Lung (tissue), 12 donors: ENCODE data around the gene CYP4B1. TPM values are rescaled to one million over a fixed set of nuclear protein-coding genes. Genes with fewer than 3 reads are reported as not detected.
"Not testable (repeated sequence)": the region's sequence is repeated elsewhere in the genome, so short reads cannot be mapped to it uniquely, and the experiment has no call there.

ENCODE experiments used
- ATAC-seq: fragments of 200-7000 bp; cut with Tn5 transposase; one replicate; pipeline ENCODE4 v1.9.1; 2020; ENCODE audit warnings: moderate number of reproducible peaks; ENCODE audit not compliant: insufficient read depth, low FRiP score
- DNase-seq, 3 donors: peaks; one replicate each; pipeline ENCODE4 v3.0.0-alpha.2; 2013 to 2017
- H3K27ac ChIP-seq, 2 donors: one replicate each; pipeline ENCODE4 v1.5.1; 2013; ENCODE audit warnings: mild to moderate bottlenecking in 2 of 2, moderate library complexity in 2 of 2, control low read depth in 1 of 2, inconsistent platforms in 1 of 2, low read depth in 1 of 2, low read length in 1 of 2
- H3K27me3 ChIP-seq, 3 donors: one replicate each; pipeline ENCODE4 v1.5.1; 2013; ENCODE audit warnings: low read length in 2 of 3; ENCODE audit not compliant: control insufficient read depth in 3 of 3, insufficient read depth in 3 of 3
- H3K36me3 ChIP-seq, 4 donors: one replicate each; pipeline ENCODE4 v1.5.1; 2013; ENCODE audit warnings: low read length in 4 of 4, mild to moderate bottlenecking in 1 of 4, moderate library complexity in 1 of 4; ENCODE audit not compliant: control insufficient read depth in 4 of 4, insufficient read depth in 4 of 4
- H3K4me1 ChIP-seq, 5 donors: one replicate each; pipeline ENCODE4 v1.5.1; 2013; ENCODE audit warnings: low read length in 5 of 5, mild to moderate bottlenecking in 2 of 5, moderate library complexity in 1 of 5; ENCODE audit not compliant: control insufficient read depth in 5 of 5, insufficient read depth in 5 of 5
- H3K4me3 ChIP-seq: one replicate; pipeline ENCODE4 v1.5.1; 2013; ENCODE audit warnings: mild to moderate bottlenecking, control low read depth, moderate library complexity
- H3K9ac ChIP-seq, 2 donors: one replicate each; pipeline ENCODE4 v1.5.1; 2013; ENCODE audit warnings: low read length in 2 of 2, control low read depth in 1 of 2; ENCODE audit not compliant: insufficient read depth in 1 of 2
- H3K9me3 ChIP-seq, 4 donors: one replicate each; pipeline ENCODE4 v1.5.1; 2013; ENCODE audit warnings: low read length in 3 of 4, mild to moderate bottlenecking in 1 of 4, moderate library complexity in 1 of 4; ENCODE audit not compliant: control insufficient read depth in 4 of 4, insufficient read depth in 3 of 4
- CTCF ChIP-seq: IDR thresholded peaks from 2 replicates; pipeline ENCODE4 v1.5.1; 2012; ENCODE audit warnings: mild to moderate bottlenecking; ENCODE audit errors: control extremely low read depth, extremely low read depth
- WGBS, 2 donors: extraction: QIAGEN DNeasy Blood & Tissue Kit; methylation state at CpG; one replicate each; pipeline ENCODE4 v1.1.7; 2013; 5-methylcytosine and 5-hydroxymethylcytosine counted together
- polyA plus RNA-seq, 2 donors: library from polyadenylated mRNA; stranded (reverse); fragments of 200-250 nt; gene quantifications; one replicate each; pipeline ENCODE4 v1.2.1, GENCODE V29; 2013
- total RNA-seq, 2 donors: library from RNA; depleted of rRNA in 1 of 2; stranded (reverse); fragments of >200 nt in 1 of 2; gene quantifications; one replicate each; pipeline ENCODE4 v1.2.1, GENCODE V29; 2014 to 2021
- donor health status: control.
- donor health status: control.
- donor health status: Bipolar disorder and iron deficiency.
- donor health status: healthy.
- donor health status: DM: yes; HTN: yes; CAD: no.

The CYP4B1 gene
- total and polyA plus RNA-seq, 4 donors, result 75.7 to 180 (median 157) TPM

- not testable (repeated sequence) for H3K4me3 ChIP-seq, H3K9ac ChIP-seq, H3K9me3 ChIP-seq, H3K36me3 ChIP-seq, DNase-seq, H3K27me3 ChIP-seq, H3K4me1 ChIP-seq
- WGBS, 2 donors, result 41 to 55% methylated on average over 8 of the region's 8 CpGs
- peak overlapping the region in 1 of 2 donors; percentile 6 for H3K27ac ChIP-seq
- peak; percentile 27 for ATAC-seq
Observed at GRCh38 chr1:46857660-46858065, 58.8 kb downstream of the CYP4B1 start.

DNA sequence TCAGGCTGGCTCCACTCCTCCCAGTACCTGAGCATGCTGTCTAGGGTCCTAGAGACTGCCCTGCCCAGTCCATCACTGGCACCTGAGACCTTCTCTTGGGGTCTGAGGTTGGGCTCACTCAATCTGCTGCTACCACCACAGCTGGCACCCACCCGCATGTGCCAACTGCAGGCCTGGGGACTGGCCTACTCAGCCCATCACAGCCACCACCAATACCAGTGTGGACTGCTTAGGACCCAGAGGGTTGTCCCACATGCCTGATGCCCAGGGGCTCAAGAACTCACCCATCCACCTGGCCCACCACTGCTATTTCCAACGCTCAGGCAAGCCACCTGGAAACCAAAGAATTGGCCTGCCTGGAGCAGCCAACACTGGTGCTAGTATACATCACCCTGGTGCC lies 63.5 kb downstream of the CYP4B1 start:
- no peaks in the 10 kb centered on the region for H3K27me3 ChIP-seq
- peaks cover 0 to 10% (median 3%) of the 10 kb centered on the region in 4 donors for H3K9me3 ChIP-seq
- 94 to 97% methylated on average over 2 of the region's 2 CpGs for WGBS, 2 donors
- no peak overlapping the region for H3K27ac ChIP-seq
- no peak overlapping the region for H3K4me3 ChIP-seq
- no peaks in the 10 kb centered on the region for H3K36me3 ChIP-seq
- H3K9ac ChIP-seq, result no peak overlapping the region
- H3K4me1 ChIP-seq, result no peaks in the 10 kb centered on the region
- DNase-seq (no peak), ATAC-seq (no peak)
- TF ChIP-seq CTCF, result no peak

Other genes starting within 250 kb of the CYP4B1 start
- under 1 TPM in 1 of 2 donors, not detected in 1; 0.09 TPM for gene KNCN, start 247.4 kb upstream of the CYP4B1 start, total RNA-seq
- gene KNCN, start 247.4 kb upstream of the CYP4B1 start, polyA plus RNA-seq, result under 1 TPM in 1 of 2 donors, not detected in 1; 0.01 TPM
- 10 to 100 TPM; 51.4 to 83.5 TPM for gene MKNK1, start 194.8 kb upstream of the CYP4B1 start, total RNA-seq
- 10 to 100 TPM; 29.4 to 74.2 TPM for gene MKNK1, start 194.8 kb upstream of the CYP4B1 start, polyA plus RNA-seq
- 10 to 100 TPM; 15.1 to 28.7 TPM for gene MOB3C, start 182.2 kb upstream of the CYP4B1 start, total RNA-seq
- 10 to 100 TPM; 10.6 to 17.9 TPM for gene MOB3C, start 182.2 kb upstream of the CYP4B1 start, polyA plus RNA-seq
- gene ATPAF1, start 130.7 kb upstream of the CYP4B1 start, total RNA-seq, result 10 to 100 TPM; 35.1 to 42.3 TPM
- 10 to 100 TPM; 23.1 to 38.1 TPM for gene ATPAF1, start 130.7 kb upstream of the CYP4B1 start, polyA plus RNA-seq
- gene TEX38, start 127.2 kb upstream of the CYP4B1 start, total RNA-seq, result not detected
- not detected for gene TEX38, start 127.2 kb upstream of the CYP4B1 start, polyA plus RNA-seq
- gene EFCAB14, start 79.9 kb upstream of the CYP4B1 start, total RNA-seq, result 100 to 1,000 TPM in 1 of 2 donors, 10 to 100 TPM in 1; 97.7 to 132 TPM
- gene EFCAB14, start 79.9 kb upstream of the CYP4B1 start, polyA plus RNA-seq, result 10 to 100 TPM; 20.8 to 49.0 TPM
- not detected for gene CYP4A11, start 142.4 kb downstream of the CYP4B1 start, total RNA-seq
- under 1 TPM; 0.06 to 0.10 TPM for gene CYP4A11, start 142.4 kb downstream of the CYP4B1 start, polyA plus RNA-seq
- 10 to 100 TPM; 20.4 to 23.5 TPM for gene CYP4X1, start 224.6 kb downstream of the CYP4B1 start, total RNA-seq
- gene CYP4X1, start 224.6 kb downstream of the CYP4B1 start, polyA plus RNA-seq, result 10 to 100 TPM in 1 of 2 donors, 1 to 10 TPM in 1; 7.2 to 13.0 TPM